ENCODE measurements around the gene INTS1. TPM values are rescaled to one million over a fixed set of nuclear protein-coding genes. Genes with fewer than 3 reads are reported as not detected.

INTS1 gene
- total RNA-seq, 1 experiment from 2014 or later = 43.1 TPM

Other genes with a start within 250 kb of the INTS1 start
- 3.7 and 9.6 TPM in 2 replicates for gene MICALL2, start 44.9 kb downstream of the INTS1 start, total RNA-seq (2014; rRNA removed; shearing (Covaris generic))
- 114 and 126 TPM in 2 replicates for gene MAFK, start 26.3 kb upstream of the INTS1 start, total RNA-seq (2014; rRNA removed; shearing (Covaris generic))
- 6.4 and 6.7 TPM in 2 replicates for gene TMEM184A, start 51.8 kb upstream of the INTS1 start, total RNA-seq (2014; rRNA removed; shearing (Covaris generic))
- 125 and 137 TPM in 2 replicates for gene PSMG3, start 65.6 kb upstream of the INTS1 start, total RNA-seq (2014; rRNA removed; shearing (Covaris generic))
- gene ELFN1, start 165.9 kb upstream of the INTS1 start, total RNA-seq (2014; rRNA removed; shearing (Covaris generic)) = 1.3 and 1.8 TPM in 2 replicates

Data from NCI-H460 (cell line).